B cell (primary cell): ENCODE data around the gene DAGLB.

Experiments used
- EZH2 ChIP-seq: IDR thresholded peaks from 2 replicates; pipeline ENCODE4 v1.6.1; 2012; ENCODE audit warnings: borderline replicate concordance, low read depth, mild to moderate bottlenecking, moderate library complexity, low read length; ENCODE audit not compliant: insufficient read depth, poor library complexity, severe bottlenecking
- TF ChIP-seq, protein P1 (sequence below): fragments of 200-600 bp; IDR thresholded peaks from one replicate; pipeline ENCODE4 v1.8.0; 2022; ENCODE audit warnings: antibody characterized with exemption, mild to moderate bottlenecking

DNA sequence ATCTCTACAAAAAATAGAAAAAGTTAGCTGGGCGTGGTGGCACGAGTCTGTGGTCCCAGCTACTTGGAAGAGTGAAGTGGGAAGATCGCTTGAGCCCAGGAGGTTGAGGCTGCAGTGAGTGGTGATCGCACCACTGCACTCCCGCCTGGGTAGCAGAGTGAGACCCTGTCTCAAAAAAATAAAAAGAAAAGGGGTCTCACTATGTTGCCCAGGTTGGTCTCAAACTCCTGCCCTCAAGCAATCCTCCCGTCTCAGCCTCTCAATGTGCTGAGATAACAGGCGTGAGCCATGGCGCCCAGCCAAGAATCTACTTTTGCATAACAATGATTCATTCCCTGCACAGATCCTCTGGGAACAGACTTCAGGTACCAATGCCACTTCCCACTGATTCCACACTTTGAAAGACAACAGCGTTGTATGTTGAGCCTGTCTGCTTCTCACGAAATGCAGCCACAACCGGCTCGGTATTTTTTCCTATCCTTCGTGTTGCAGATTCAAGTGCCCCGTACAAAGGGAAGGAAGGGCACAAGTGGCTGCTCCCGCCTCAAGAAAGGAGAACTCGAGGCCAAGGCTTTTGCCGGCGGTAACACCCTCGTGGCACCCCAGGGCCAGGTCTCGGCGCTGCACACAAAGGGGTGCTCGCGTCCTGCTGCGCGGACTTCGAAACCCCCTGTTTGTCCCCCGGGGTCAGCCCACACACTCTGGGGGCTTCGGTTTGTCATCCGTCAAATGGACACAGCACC lies 745 bp downstream of the DAGLB start:
- TF ChIP-seq, protein P1, sequence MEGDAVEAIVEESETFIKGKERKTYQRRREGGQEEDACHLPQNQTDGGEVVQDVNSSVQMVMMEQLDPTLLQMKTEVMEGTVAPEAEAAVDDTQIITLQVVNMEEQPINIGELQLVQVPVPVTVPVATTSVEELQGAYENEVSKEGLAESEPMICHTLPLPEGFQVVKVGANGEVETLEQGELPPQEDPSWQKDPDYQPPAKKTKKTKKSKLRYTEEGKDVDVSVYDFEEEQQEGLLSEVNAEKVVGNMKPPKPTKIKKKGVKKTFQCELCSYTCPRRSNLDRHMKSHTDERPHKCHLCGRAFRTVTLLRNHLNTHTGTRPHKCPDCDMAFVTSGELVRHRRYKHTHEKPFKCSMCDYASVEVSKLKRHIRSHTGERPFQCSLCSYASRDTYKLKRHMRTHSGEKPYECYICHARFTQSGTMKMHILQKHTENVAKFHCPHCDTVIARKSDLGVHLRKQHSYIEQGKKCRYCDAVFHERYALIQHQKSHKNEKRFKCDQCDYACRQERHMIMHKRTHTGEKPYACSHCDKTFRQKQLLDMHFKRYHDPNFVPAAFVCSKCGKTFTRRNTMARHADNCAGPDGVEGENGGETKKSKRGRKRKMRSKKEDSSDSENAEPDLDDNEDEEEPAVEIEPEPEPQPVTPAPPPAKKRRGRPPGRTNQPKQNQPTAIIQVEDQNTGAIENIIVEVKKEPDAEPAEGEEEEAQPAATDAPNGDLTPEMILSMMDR, result no peak
- no peak for TF ChIP-seq EZH2
